ENCODE measurements around the gene PNLDC1.

DNA sequence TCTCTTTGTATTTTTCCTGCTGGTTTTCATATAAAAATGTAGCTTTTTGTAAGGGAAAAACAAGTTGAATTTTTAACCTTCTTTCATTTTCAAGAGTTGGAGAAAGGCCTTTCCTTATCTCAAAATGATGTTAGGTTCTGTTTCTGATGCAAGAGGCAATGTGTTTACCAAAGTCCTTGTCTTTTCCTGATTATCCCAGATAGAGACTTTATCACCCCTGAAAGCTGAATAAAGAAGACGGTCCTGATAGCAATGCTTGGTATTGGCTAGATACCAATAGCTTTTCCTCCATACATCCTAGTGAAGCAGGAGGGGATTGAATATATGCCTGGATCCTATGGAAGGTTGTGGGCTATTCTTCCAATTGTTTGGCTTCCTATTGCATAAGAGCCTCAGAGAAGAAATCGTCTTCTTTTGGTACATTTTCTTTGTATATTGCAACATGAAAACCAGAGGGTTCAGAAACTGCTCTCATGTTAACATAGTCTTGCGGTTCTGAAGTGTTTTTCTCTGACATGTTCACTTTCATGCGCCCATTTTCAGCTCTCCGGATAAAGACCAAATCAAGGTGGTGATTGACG is 5.5 kb downstream of the PNLDC1 start:
- no peak for TF ChIP-seq SP1 (IDR thresholded peaks at IDR 0.05)
- TF ChIP-seq FOXK2 (IDR thresholded peaks at IDR 0.05), result no peak
- TF ChIP-seq BHLHE40 (IDR thresholded peaks at IDR 0.05; ENCODE audit: borderline replicate concordance), result no peak
- no peak for TF ChIP-seq TARDBP (IDR thresholded peaks at IDR 0.05)
- no peak for TF ChIP-seq SUZ12 (IDR thresholded peaks at IDR 0.05)
- no peak for TF ChIP-seq L3MBTL2 (conservative IDR thresholded peaks at IDR 0.05)
- no peak for TF ChIP-seq ELF4 (IDR thresholded peaks at IDR 0.05)
- no peak for TF ChIP-seq HDGF (IDR thresholded peaks at IDR 0.05; ENCODE audit: borderline replicate concordance)
- no peak for TF ChIP-seq LEF1 (IDR thresholded peaks at IDR 0.05; ENCODE audit: borderline replicate concordance)
